ENCODE results near the gene CEP70. TPM values are rescaled to one million over a fixed set of nuclear protein-coding genes. Genes with fewer than 3 reads are reported as not detected.
A peak's percentile ranks its signal among the peaks of the same experiment; 100 is the strongest.

CEP70 gene
- total and polyA plus RNA-seq, 2 of the 13 experiments (the other 11 are each of a cell fraction or from before 2014, with no cell fraction given) = 4.0 to 22.3 TPM

- TF ChIP-seq ZNF646 (CRISPR knock-in tag; IDR thresholded peaks at IDR 0.05) (no peak), ZMAT5 (CRISPR knock-in tag; IDR thresholded peaks at IDR 0.05; ENCODE audit: borderline replicate concordance, low read depth) (no peak), ZNF720 (CRISPR knock-in tag; IDR thresholded peaks at IDR 0.05) (no peak), ZBTB20 (CRISPR knock-in tag; IDR thresholded peaks at IDR 0.05; ENCODE audit: borderline replicate concordance, low read depth) (no peak), HOXA7 (CRISPR knock-in tag; IDR thresholded peaks at IDR 0.05) (no peak), TAF1 (CRISPR knock-in tag; IDR thresholded peaks at IDR 0.05) (peak; percentile 62; the same call in 1 of the 2 replicates), ZNF670 (CRISPR knock-in tag; IDR thresholded peaks at IDR 0.05; ENCODE audit: borderline replicate concordance) (no peak), CTCF (CRISPR knock-in tag; IDR thresholded peaks at IDR 0.05) (peak; percentile 96), MAZ (IDR thresholded peaks at IDR 0.05; ENCODE audit: borderline replicate concordance, low read depth, low read length) (no peak; the same call in 1 of the 2 replicates), MAZ (CRISPR knock-in tag; IDR thresholded peaks at IDR 0.05; ENCODE audit: low read depth) (0 out of 2 replicates have a peak, but pooled peaks have one; percentile 57), SRSF4 (IDR thresholded peaks at IDR 0.05; ENCODE audit: low read depth, low read length, poor library complexity, severe bottlenecking) (no peak), ZFP1 (CRISPR knock-in tag; IDR thresholded peaks at IDR 0.05) (no peak), MXI1 (IDR thresholded peaks at IDR 0.05; ENCODE audit: borderline replicate concordance, low read depth, low read length) (peak; percentile 58; the same call in 1 of the 3 replicates), CENPBD1 (CRISPR knock-in tag; IDR thresholded peaks at IDR 0.05; ENCODE audit: borderline replicate concordance, low read depth) (no peak), ZNF331 (CRISPR knock-in tag; IDR thresholded peaks at IDR 0.05) (peak; percentile 27; the same call in 1 of the 2 replicates), HES4 (CRISPR knock-in tag; IDR thresholded peaks at IDR 0.05; ENCODE audit: borderline replicate concordance) (no peak), ZMYM4 (CRISPR knock-in tag; IDR thresholded peaks at IDR 0.05) (peak; percentile 99), RBM22 (optimal IDR thresholded peaks at IDR 0.05; ENCODE audit: low read length) (no peak)
- TF ChIP-seq, protein P1, sequence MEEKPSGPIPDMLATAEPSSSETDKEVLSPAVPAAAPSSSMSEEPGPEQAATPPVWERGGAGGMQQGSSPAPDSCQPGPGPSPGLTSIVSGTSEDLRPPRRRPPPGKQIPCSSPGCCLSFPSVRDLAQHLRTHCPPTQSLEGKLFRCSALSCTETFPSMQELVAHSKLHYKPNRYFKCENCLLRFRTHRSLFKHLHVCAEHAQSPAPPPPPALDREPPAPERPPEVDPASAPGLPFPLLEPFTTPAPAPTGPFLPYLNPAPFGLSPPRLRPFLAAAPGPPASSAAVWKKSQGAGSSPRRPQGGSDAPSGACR (CRISPR knock-in tag; IDR thresholded peaks at IDR 0.05) = no peak
These were observed at the start of gene CEP70 (continued) for GRCh38 chr3:138594150-138594934.
